PC-9 (cell line): ENCODE data around the gene MACROD2. TPM values are rescaled to one million over a fixed set of nuclear protein-coding genes. Genes with fewer than 3 reads are reported as not detected.

Experiments
- BruUV-seq: library from RNA; stranded (reverse); fragments of 400-500 nt; replicated peaks from 2 replicates; lab custom pipeline; 2021; lab: Mats Ljungman, UMichigan
- CTCF ChIA-PET: fragments of 300-600 bp; sonication (Branson Sonifier 250); formaldehyde crosslinking; loops from one replicate; lab custom pipeline; 2022; ENCODE audit warnings: antibody characterized with exemption; lab: Charles Lee
- POLR2A ChIA-PET: fragments of 300-600 bp; sonication (Branson Sonifier 250); formaldehyde crosslinking; loops from one replicate; lab custom pipeline; 2022; ENCODE audit warnings: antibody characterized with exemption; ENCODE audit not compliant: unreplicated experiment; lab: Charles Lee
- DNase-seq, 2 experiments: peaks; one replicate each; pipeline versions ENCODE4 v3.0.0 to v3.0.0-alpha.2; 2015 to 2022; ENCODE audit warnings: mixed read lengths in 1 of 2
- H2AFZ ChIP-seq: fragments of 200-600 bp; sonication (generic); 2 replicates; pipeline ENCODE4 v1.8.1; 2017; ENCODE audit warnings: antibody characterized with exemption
- H3F3A ChIP-seq: fragments of 200-600 bp; sonication (generic); 2 replicates; pipeline ENCODE4 v1.8.1; 2017; ENCODE audit warnings: antibody characterized with exemption, mild to moderate bottlenecking, low read depth; ENCODE audit not compliant: insufficient read depth
- H3K27ac ChIP-seq: fragments of 200-600 bp; sonication (generic); 2 replicates; pipeline ENCODE4 v1.6.1; 2016; ENCODE audit warnings: mixed run types
- H3K27me3 ChIP-seq: fragments of 200-600 bp; sonication (generic); 2 replicates; pipeline ENCODE4 v1.6.1; 2016; ENCODE audit warnings: low read depth, mixed run types; ENCODE audit not compliant: insufficient read depth
- H3K36me3 ChIP-seq: fragments of 200-600 bp; sonication (generic); 2 replicates; pipeline ENCODE4 v1.6.1; 2016; ENCODE audit warnings: low read depth, mixed run types
- H3K4me1 ChIP-seq: fragments of 200-600 bp; sonication (generic); replicated peaks from 2 replicates; pipeline ENCODE4 v1.6.1; 2016; ENCODE audit warnings: mixed run types; ENCODE audit not compliant: insufficient read depth
- H3K4me2 ChIP-seq: fragments of 200-600 bp; sonication (generic); 2 replicates; pipeline ENCODE4 v1.6.1; 2017; ENCODE audit warnings: mixed run types
- H3K4me3 ChIP-seq: fragments of 200-600 bp; sonication (generic); 2 replicates; pipeline ENCODE4 v1.6.1; 2016; ENCODE audit warnings: mixed run types
- H3K79me2 ChIP-seq: fragments of 200-600 bp; sonication (generic); 2 replicates; pipeline ENCODE4 v1.6.1; 2017; ENCODE audit warnings: low read depth, mixed run types
- H3K9me2 ChIP-seq: fragments of 200-600 bp; sonication (generic); 2 replicates; pipeline ENCODE4 v1.8.1; 2017; ENCODE audit warnings: mild to moderate bottlenecking; ENCODE audit not compliant: insufficient read depth
- H3K9me3 ChIP-seq: fragments of 200-600 bp; sonication (generic); 2 replicates; pipeline ENCODE4 v1.8.1; 2016; ENCODE audit warnings: low read depth; ENCODE audit not compliant: insufficient read depth
- H4K20me1 ChIP-seq: fragments of 200-600 bp; sonication (generic); 2 replicates; pipeline ENCODE4 v1.8.1; 2017; ENCODE audit not compliant: insufficient read depth
- EZH2 ChIP-seq: fragments of 200-600 bp; sonication (generic); IDR thresholded peaks from 2 replicates; pipeline ENCODE4 v1.8.0; 2017; ENCODE audit warnings: antibody characterized with exemption, low read depth
- intact Hi-C: fragments of 100-400 bp; cut with micrococcal nuclease; formaldehyde crosslinking; loops from one replicate; pipeline ENCODE4 v1.10.0; 2022; ENCODE audit not compliant: unreplicated experiment
- total RNA-seq: library from RNA; stranded (reverse); gene quantifications from 2 replicates; pipeline ENCODE4 v1.2.3, GENCODE V29; 2021
- TF ChIP-seq, protein P1 (sequence below): fragments of 200-600 bp; sonication (generic); conservative IDR thresholded peaks from 2 replicates; pipeline ENCODE4 v1.6.1; 2017; ENCODE audit warnings: mixed run types, antibody characterized with exemption, mild to moderate bottlenecking, moderate library complexity

MACROD2 gene
- total RNA-seq, 1 experiment from 2014 or later: 11.4 TPM

DNA sequence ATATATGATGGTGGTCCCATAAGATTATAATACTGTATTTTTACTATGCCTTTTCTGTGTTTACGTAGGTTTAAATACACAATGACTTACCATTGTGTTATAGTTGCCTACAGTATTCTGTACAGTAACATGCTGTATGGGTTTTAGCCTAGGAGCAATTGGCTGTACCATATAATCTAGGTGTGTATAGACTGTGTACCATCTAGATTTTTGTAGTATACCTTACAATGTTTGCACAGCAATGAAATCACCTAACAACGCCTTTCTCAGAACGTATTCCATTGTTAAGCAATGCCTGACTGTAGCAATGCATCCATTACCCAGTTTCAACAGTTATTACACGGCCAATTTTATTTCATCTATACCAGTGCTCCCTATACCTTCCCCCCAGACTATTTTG is 10.7 kb downstream of the MACROD2 start:
- no peaks in the 10 kb centered on the region for H3K4me1 ChIP-seq
- BruUV-seq: no TSS peak
- no peaks in the 10 kb centered on the region for H4K20me1 ChIP-seq
- H3K4me2 ChIP-seq: no peak overlapping the region
- H3K36me3 ChIP-seq: peaks cover 6% of the 10 kb centered on the region; the same call in 1 of the 2 replicates
- H2AFZ ChIP-seq: no peak overlapping the region
- ChIA-PET POLR2A (no interaction called here), CTCF (no interaction called here)
- no peaks in the 10 kb centered on the region for H3K79me2 ChIP-seq
- intact Hi-C loops: no loop called here
- no peak overlapping the region for H3K27ac ChIP-seq
- DNase-seq: no peak
- H3F3A ChIP-seq: no peaks in the 10 kb centered on the region
- no peak for TF ChIP-seq EZH2
- TF ChIP-seq, protein P1, sequence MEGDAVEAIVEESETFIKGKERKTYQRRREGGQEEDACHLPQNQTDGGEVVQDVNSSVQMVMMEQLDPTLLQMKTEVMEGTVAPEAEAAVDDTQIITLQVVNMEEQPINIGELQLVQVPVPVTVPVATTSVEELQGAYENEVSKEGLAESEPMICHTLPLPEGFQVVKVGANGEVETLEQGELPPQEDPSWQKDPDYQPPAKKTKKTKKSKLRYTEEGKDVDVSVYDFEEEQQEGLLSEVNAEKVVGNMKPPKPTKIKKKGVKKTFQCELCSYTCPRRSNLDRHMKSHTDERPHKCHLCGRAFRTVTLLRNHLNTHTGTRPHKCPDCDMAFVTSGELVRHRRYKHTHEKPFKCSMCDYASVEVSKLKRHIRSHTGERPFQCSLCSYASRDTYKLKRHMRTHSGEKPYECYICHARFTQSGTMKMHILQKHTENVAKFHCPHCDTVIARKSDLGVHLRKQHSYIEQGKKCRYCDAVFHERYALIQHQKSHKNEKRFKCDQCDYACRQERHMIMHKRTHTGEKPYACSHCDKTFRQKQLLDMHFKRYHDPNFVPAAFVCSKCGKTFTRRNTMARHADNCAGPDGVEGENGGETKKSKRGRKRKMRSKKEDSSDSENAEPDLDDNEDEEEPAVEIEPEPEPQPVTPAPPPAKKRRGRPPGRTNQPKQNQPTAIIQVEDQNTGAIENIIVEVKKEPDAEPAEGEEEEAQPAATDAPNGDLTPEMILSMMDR: no peak
- no peaks in the 10 kb centered on the region for H3K27me3 ChIP-seq
- H3K9me3 ChIP-seq: no peaks in the 10 kb centered on the region
- no peak overlapping the region for H3K4me3 ChIP-seq
- H3K9me2 ChIP-seq: no peaks in the 10 kb centered on the region

DNA sequence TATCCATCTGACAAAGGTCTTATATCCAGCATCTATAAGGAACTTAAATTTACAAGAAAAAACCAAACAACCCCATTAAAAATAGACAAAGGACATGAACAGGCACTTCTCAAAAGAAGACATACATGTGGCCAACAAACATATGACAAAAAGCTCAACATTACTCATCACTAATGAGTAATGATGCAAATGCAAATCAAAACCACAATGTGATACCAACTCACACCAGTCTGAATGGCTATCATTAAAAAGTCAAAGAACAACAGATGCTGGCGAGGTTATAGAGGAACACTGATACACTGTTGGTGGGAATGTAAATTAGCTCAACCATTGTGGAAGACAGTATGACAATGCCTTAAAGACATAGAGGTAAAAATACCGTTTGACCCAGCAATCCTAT is 13.9 kb downstream of the MACROD2 start:
- H3F3A ChIP-seq: no peaks in the 10 kb centered on the region
- no peak for DNase-seq
- ChIA-PET POLR2A (no interaction called here), CTCF (no interaction called here)
- H3K9me3 ChIP-seq: no peaks in the 10 kb centered on the region
- H3K4me1 ChIP-seq: no peaks in the 10 kb centered on the region
- no TSS peak for BruUV-seq
- no peak overlapping the region for H3K4me3 ChIP-seq
- TF ChIP-seq, protein P1: no peak
- no peak for TF ChIP-seq EZH2
- no peaks in the 10 kb centered on the region for H3K79me2 ChIP-seq
- no peaks in the 10 kb centered on the region for H4K20me1 ChIP-seq
- no peaks in the 10 kb centered on the region for H3K27me3 ChIP-seq
- intact Hi-C loops: no loop called here
- H3K9me2 ChIP-seq: no peaks in the 10 kb centered on the region
- H3K27ac ChIP-seq: no peak overlapping the region
- no peak overlapping the region for H3K4me2 ChIP-seq
- H3K36me3 ChIP-seq: peaks cover 6% of the 10 kb centered on the region; the same call in 1 of the 2 replicates
- H2AFZ ChIP-seq: no peak overlapping the region

DNA sequence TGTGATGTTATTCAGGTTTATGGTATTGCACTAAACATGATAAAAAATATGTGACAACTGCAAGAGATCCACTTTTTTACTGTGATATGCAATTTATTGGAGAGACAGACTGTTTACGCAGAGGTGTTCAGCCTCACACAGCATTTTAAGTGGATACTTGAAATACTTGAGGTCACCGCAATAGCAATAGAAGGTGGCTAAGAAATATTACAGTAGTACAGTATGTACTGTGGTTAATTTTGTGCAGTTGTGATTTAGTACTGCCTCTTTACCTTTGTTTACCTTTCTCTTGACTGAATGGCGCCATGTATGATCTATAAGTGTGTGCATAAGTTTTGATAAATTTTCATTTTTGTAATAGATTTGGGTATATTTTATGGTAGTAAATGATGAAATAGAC is 17.4 kb downstream of the MACROD2 start:
- no peak overlapping the region for H3K27ac ChIP-seq
- ChIA-PET POLR2A (no interaction called here), CTCF (no interaction called here)
- H3K79me2 ChIP-seq: no peaks in the 10 kb centered on the region
- no peaks in the 10 kb centered on the region for H3K4me1 ChIP-seq
- H3K9me3 ChIP-seq: no peaks in the 10 kb centered on the region
- H3K36me3 ChIP-seq: no peaks in the 10 kb centered on the region
- no peaks in the 10 kb centered on the region for H3K27me3 ChIP-seq
- H4K20me1 ChIP-seq: no peaks in the 10 kb centered on the region
- H3K9me2 ChIP-seq: no peaks in the 10 kb centered on the region
- H3F3A ChIP-seq: no peaks in the 10 kb centered on the region
- H3K4me3 ChIP-seq: no peak overlapping the region
- TF ChIP-seq, protein P1: no peak
- no peak for TF ChIP-seq EZH2
- H3K4me2 ChIP-seq: no peak overlapping the region
- BruUV-seq: no TSS peak
- DNase-seq: no peak
- intact Hi-C loops: no loop called here
- no peak overlapping the region for H2AFZ ChIP-seq
